Measurements from ENCODE around the gene LIN52. TPM values are rescaled to one million over a fixed set of nuclear protein-coding genes. Genes with fewer than 3 reads are reported as not detected.

LIN52 gene
- total and polyA plus RNA-seq, 9 of the 15 experiments (the other 6 are each of a cell fraction or from before 2014, with no cell fraction given) = 4.6 to 11.8 (median 9.2) TPM

GRCh38 chr14:74244115-74244514 is 159.4 kb downstream of the LIN52 start:
- intact Hi-C loops (cut with micrococcal nuclease) = no loop called here
- H3K27me3 ChIP-seq (ENCODE audit: control insufficient read depth in 2 of 2, insufficient read depth in 2 of 2, low read length in 2 of 2) = peaks cover 27 to 58% of the 10 kb centered on the region in 2 experiments
- FAIRE-seq = no peak
- no peaks in the 10 kb centered on the region for H3K36me3 ChIP-seq (ENCODE audit: control insufficient read depth, insufficient read depth, low read length)
- peaks cover 0 to 14% of the 10 kb centered on the region in 2 experiments; a peak in 2 of 5 replicates for H3K4me1 ChIP-seq (replicated peaks in 1 of 2; ENCODE audit: control insufficient read depth in 2 of 2, insufficient read depth in 2 of 2, low read length in 2 of 2)
- H2AFZ ChIP-seq (ENCODE audit: low read depth, low read length) = no peak overlapping the region
- H3K9me1 ChIP-seq (ENCODE audit: control insufficient read depth, insufficient read depth, low read length) = no peaks in the 10 kb centered on the region
- H3K27ac ChIP-seq (ENCODE audit: extremely low read depth, low read depth, low read length) = no peak overlapping the region
- in situ Hi-C loops (cut with MboI) = loop anchor here (5.0 kb wide), 1 partner anchor 127 kb away; no protein-coding TSS in a partner anchor
- no peaks in the 10 kb centered on the region for H4K20me1 ChIP-seq (replicated peaks; ENCODE audit: control insufficient read depth, insufficient read depth, low read length)
- TF ChIP-seq ZNF134 (CRISPR knock-in tag; conservative IDR thresholded peaks at IDR 0.05) = no peak
- peak in 2 of 3 experiments; percentile 4 to 29; a peak in 2 of 6 replicates for TF ChIP-seq CTCF (IDR thresholded peaks at IDR 0.05 in 2 of 3, conservative IDR thresholded peaks at IDR 0.05 in 1 of 3; ENCODE audit: insufficient read depth in 2 of 3, low read depth in 1 of 3, low read length in 3 of 3)
- TF ChIP-seq PBX2 (CRISPR knock-in tag; IDR thresholded peaks at IDR 0.05; ENCODE audit: low read depth) = no peak
- no peak for TF ChIP-seq PBX2 (tag; conservative IDR thresholded peaks at IDR 0.05; ENCODE audit: low read depth)
- no peak for TF ChIP-seq ZFP30 (CRISPR knock-in tag; IDR thresholded peaks at IDR 0.05; ENCODE audit: borderline replicate concordance)
- TF ChIP-seq ZNF133 (CRISPR knock-in tag; IDR thresholded peaks at IDR 0.05) = no peak
- no peak for TF ChIP-seq DACH1 (IDR thresholded peaks at IDR 0.05; ENCODE audit: partially characterized antibody)
- TF ChIP-seq TOE1 (IDR thresholded peaks at IDR 0.05; ENCODE audit: borderline replicate concordance) = no peak
- no peak for TF ChIP-seq TOE1 (CRISPR knock-in tag; IDR thresholded peaks at IDR 0.05; ENCODE audit: borderline replicate concordance, low read depth)
- no TSS peak for BruUV-seq (replicated peaks)
- DNase-seq (ENCODE audit: extremely low read depth in 1 of 4, low spot score in 3 of 4) = peak in 2 of 4 experiments; percentile 21 to 25
- H3K9ac ChIP-seq (ENCODE audit: insufficient read depth in 1 of 2, low read depth in 2 of 2, low read length in 2 of 2) = no peak overlapping the region
- CTCF ChIA-PET (ENCODE audit: low intra/inter-chr PET ratio) = no interaction called here
- POLR2A ChIA-PET = interaction anchor here (0.6 kb wide), 1 partner anchor 26 kb away, joined by 3 read pairs; no protein-coding TSS in a partner anchor
- no peak overlapping the region for H3K4me2 ChIP-seq (ENCODE audit: insufficient read depth, low read length)
- no peak overlapping the region for H3K4me3 ChIP-seq
- 0% methylated on average over 1 of the region's 3 CpGs for WGBS (ENCODE audit: insufficient coverage, low coverage, missing lambda C conversion rate)
- H3K79me2 ChIP-seq (ENCODE audit: control insufficient read depth, insufficient read depth, low read length) = no peaks in the 10 kb centered on the region
- ATAC-seq = peak; percentile 83
- H3K9me3 ChIP-seq (replicated peaks; ENCODE audit: control insufficient read depth, insufficient read depth, low read depth, low read length) = no peaks in the 10 kb centered on the region
